Stimulated activated CD8-positive, alpha-beta memory T cell treated with anti-CD3 and anti-CD28 coated beads, Interleukin-4, amount 100 ng/mL, for 1 hour (primary cell): ENCODE results near the gene LRP4.

Experiments
- DNase-seq, 2 donors: peaks; one replicate each; pipeline ENCODE4 v3.0.0-alpha.2; 2020; ENCODE audit warnings: low read depth in 2 of 2, low spot score in 1 of 2

Gene LRP4

DNA sequence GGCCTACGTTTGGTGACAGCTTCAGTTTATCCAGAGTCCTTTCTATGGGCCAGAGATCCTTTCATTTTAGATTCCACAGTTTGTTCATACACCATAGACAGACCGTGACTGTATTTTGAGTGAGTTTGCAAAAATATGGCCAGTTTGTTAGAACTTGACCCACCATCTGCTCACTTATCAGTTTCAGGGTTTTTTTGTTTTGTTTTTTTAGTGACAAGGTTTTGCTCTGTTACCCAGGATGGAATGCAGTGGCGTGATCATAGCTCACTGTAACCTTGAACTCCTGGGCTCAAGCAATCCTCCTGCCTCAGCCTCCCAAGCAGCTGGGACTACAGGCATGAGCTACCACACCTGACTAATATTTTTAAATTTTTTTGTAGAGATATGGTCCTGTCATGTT lies 63.2 kb downstream of the LRP4 start:
- no peak for DNase-seq

DNA sequence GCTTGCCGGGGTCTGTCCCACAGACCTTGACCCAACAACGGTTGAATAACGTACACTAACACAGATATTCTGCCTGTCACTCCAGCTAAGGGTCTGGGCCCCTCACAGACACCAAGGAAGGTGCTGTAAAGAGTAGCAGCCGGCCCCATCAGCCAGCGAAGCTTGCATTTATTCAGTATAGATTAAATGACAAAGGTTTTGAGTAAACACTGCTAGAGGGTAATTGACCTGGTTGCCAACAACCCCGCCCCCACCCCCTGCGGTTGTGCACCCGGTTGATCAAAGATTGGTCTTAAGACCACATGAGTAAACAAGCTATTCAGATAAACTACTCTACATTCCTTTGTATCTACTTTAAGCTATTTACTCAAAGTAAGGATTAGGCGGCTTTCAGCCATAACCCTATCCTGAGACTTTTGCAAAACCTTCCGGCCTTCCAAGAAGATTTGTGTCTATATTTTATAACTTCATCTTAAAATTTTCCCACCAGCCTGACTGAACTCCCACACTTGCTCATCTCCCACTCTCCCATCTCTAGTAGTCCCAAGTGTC lies 67.4 kb downstream of the LRP4 start:
- DNase-seq: no peak

DNA sequence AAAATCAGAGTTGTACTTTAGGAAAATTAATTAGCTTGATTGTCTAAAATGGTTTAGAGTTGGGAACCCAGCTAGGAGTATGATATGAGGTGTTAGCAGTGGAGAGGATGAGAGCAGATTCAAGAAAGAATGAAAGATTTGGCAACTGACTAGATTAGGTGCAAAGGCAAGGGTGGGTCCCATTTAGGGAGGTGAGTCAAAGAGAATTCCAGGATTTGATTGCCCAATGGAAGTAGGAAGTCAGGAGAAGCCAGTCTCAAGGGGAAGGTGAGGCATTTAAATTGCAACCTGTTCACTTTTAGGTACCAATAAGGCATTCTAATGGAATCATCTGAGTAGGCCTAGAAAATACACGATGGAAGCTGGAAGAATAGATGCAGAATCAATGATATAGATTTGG lies 68.7 kb downstream of the LRP4 start:
- no peak for DNase-seq

DNA sequence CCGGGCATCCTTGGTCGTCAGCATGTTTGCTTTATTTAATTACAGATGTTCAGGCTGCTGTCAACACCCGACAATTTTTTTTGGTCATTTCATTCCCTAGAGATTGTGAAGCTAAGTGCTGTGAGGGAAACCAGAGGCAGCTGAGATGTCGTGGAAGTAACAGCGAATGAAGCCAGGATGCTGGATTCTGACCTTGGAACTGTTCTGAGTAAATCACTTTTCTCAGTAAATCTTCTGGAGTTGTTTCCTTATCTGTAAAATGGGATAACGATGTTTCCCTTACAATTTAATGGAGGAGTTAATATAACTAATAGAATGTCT lies 71.9 kb downstream of the LRP4 start:
- DNase-seq: no peak

DNA sequence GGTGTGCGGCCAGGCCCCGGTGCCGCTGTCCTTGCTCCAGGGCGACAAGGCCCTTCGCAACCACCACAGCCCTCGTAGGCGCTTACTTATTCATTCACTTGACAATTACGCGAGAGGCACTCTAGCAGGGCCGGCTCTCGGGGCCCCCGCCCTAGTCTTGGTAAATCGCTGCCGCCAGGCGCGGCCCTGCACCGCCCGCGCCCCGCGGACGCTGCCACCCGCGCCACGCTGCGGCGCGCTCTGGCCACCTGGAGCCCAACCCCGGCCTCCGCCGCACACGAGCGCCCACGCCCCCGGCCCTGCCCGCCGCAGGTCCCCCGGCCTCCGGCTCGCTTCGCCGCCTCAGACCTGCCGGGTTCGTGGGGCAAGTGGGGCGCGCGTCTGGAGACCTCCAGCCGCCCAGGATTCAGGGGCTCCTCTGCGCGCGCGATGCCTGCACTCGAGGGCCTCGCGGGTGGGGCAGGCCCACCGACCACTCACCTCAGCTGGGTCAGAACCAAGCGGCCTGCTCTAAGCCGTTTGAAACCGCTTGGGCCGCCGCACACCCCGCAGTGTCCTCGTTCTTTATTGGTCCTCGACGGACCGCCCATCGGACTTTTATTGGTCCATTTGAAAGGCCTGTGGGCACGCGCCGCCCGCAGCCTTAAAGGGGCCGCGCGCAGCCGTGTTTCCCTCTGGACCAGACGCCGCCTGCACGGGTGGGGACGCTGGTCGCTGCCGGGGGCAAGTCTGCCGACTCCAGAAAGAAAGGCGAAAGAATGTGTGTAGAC lies 72.4 kb downstream of the LRP4 start, which contains the start of gene CKAP5:
Gene CKAP5, minus strand, starts transcription at position 541 of the 770 bp plus-strand sequence. CDS start 25,049 bp downstream, outside the sequence.
- peak; percentile 58 to 73 for DNase-seq

DNA sequence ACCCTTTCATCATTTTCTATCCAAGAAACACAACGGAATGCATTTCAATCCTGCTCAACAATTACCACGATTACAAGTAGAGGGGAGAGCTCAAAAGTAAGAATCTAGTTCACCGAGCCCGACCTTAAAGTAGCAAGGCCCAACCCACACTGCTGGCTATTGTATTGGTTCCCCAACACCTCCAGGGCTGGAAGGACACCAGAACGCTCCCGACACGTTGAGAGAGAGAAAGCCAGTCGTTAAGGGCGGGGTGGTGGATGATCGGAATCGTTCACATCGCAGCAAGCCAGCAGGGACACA lies 73.0 kb downstream of the LRP4 start:
- DNase-seq: no peak

DNA sequence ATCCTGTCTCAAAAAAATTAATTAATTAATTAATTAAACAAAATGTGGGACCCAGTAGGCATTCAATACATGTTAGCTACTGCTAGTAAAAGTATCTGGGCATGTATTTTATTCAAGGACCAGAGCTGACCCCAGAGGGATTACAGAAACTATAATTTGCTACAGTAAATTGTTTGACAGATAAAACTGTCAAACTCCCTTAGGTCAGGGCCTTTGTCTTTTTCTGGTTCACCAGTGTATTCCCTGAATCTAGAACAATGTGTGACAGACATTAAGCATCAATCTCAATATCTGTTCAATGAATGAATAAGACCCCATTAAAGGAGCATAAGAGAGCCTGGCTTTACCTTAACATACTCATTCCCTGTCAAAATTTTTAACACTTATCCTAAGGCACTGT lies 78.2 kb downstream of the LRP4 start:
- DNase-seq: no peak

DNA sequence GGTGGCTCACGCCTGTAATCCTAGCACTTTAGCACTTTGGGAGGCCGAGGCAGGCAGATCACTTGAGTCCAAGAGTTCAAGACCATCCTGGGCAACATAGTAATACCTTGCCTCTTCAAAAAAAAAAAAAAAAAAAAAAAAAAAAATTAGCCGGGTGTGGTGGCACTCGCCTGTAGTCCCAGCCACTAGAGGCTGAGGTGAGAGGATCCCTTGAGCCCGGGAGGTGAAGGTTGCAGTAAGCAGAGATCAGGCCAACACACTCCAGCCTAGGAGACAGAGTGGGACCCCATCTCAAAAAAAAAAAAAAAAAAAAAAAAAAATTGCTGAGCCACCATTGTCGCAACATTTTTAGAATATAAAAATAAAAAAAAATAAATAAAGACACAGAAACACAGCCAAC lies 79.8 kb downstream of the LRP4 start:
- no peak for DNase-seq

DNA sequence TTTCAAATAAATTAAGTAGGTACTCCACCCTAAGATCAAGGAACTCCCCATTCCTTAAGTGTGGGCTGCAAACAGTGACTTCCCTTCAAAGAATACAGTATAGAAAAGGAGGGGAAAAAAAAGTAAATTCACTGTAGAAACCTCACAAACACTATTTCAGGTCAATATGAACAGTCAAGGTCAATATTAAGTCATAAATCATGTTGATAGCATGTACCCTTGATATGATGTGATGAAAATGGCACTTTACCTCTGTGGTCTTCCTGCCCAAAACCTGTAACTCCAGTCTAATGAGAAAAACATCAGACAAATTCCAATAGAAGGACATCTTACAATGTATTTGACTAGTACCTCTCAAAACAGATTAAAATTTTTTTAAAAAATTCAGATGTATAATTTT lies 80.5 kb downstream of the LRP4 start:
- DNase-seq: no peak

DNA sequence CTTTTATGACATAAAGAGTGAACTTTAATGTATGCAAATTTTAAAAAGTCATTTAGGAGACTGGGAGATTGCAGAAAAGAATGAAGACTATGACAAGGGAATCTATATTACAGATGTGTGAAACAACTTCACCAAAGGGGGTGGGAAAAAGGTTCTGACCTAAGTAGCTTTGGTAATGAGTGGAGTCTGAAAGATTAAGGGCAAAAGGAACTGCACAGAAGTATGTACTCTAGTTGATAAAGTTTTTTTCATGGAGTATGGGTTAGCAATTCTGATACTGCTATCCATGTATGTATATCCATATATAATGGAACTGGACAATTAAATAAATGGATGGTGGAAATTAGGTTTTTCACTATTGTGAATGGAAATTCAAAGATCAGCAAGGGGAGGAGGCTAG lies 81.5 kb downstream of the LRP4 start:
- no peak for DNase-seq

DNA sequence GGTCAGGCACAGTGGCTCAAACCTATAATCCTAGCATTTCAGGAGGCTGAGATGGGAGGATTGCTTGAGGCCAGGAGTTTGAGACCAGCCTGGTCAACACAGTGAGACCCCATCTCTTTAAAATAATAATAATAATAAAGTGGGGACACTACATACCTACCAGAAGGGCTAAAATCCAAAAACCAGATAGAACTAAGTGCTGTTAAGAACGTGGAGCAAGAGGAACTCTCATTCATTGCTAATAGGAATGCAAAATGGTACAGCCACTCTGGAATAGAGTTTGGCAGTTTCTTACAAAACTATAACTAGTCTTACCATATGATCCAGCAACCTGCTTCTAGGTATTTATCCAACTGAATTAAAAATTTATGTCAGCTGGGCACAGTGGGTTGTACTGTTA lies 81.9 kb downstream of the LRP4 start:
- DNase-seq: no peak

DNA sequence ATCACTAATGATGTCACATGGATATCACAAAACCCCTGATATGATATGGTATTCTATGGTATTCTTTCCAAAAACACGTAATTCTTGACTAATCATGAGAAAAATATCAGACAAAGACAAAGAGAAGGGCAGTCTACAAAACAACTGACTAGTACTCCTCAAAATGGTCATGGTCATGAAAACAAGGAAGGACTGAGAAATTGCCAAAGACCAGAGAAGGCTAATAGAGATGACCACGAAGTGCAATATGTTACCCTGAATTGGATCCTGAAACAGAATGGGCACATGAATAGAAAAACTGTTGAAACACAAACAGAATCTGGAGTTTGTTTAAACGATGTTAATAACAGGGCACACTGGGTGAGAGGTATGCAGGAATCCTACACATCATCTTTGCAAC lies 82.5 kb downstream of the LRP4 start:
- no peak for DNase-seq

DNA sequence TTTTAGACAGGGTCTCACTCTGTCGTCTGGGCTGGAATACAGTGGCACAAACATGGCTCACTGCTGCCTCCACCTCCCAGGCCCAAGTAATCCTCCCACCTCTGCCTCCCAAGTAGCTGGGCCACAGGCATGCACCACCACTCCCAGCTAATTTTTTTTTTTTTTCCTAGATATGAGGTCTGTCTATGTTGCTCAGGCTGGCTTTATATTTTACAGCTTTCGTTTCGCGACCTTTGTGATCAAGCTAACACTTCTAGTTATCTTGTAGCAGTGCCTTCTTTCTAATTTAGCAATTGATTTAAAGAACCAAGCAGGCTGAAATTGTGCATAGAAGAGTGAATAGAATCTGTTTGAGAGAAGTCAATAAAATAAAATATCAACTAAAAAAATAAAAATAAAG lies 83.5 kb downstream of the LRP4 start:
- DNase-seq: no peak

DNA sequence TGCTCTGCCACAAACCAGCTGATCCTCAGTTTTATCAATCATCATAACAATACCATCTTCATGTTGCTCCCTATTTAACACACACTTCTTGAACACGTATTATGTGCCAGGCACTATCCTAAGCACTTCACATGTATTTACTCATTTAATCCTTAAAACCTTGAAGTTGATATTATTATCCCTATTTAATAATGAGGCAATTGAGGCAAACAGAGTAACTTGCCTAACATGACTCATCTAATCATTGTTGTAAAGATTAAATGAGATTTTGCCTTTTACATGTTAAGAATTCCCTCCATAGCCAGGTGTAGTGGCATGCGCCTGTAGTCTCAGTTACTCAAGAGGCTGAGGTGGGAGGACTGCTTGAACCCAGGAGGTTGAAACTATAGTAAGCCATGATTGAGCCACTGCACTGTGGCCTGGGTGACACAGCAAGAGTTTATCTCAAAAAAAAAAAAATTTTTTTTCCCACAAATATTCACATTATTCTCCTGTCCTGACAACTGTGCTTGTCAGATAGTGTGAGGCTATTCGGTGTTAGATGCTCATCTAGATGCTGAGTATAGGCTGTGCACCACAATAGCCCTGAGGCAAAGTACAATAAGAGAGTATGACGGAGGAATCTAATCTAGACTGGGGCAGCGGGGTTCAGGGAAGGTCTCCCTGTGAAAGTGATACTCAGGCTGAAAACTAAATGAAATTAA lies 85.7 kb downstream of the LRP4 start:
- no peak for DNase-seq

DNA sequence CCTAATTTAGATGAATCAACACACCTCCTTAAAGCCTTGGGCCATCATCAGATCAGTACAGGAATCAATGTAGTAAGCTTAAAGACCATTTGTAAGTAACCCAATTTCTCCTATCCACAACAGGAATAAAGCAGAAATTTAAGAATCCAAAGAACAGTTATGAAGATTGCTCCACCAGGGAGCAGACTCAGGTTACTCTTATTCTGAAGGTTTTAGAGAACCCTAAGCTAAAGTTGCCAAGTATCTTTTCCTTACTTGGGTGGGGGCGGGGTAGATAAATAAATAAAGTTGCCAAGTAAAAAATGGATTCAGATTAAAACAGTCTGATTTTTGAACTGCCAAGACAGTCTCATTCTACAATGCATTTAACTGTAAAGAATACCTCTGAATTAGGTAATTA lies 90.4 kb downstream of the LRP4 start:
- no peak for DNase-seq

DNA sequence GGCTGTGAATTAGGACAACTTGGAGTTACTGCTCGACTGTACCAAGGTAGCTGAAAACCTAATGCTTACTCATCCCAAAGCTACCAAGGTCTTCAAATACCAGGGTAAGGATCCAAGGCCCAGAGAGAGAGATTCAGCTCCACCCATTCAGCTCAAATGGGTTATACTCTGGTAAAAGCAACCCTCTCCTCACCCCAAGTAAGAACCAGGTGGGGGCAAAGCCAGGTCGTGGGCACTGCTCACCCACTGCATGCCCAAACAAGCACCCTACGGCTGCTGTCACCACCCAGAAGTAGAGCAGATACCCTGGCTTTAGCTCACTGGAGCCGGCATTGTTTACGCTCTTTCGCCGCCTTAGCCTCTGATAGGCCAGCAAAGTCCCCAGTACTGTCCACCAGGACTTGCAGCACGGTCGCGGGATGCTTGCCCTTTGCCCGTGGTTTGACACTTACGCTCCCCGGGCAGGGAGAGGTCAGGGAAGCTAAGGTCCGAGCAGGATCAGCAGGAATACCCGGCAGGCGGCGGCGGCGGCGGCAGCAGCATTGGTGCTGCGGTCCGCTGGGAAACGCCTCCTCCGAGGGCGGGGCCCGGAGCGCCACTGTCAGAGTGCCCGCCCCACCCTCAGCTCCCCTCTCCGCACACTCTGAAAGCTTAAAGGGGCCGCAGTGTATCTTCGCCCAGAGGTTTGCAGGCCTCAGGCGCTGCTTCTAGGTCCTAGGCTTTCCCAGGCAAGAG lies 91.9 kb downstream of the LRP4 start:
- DNase-seq: peak; percentile 32 to 45

DNA sequence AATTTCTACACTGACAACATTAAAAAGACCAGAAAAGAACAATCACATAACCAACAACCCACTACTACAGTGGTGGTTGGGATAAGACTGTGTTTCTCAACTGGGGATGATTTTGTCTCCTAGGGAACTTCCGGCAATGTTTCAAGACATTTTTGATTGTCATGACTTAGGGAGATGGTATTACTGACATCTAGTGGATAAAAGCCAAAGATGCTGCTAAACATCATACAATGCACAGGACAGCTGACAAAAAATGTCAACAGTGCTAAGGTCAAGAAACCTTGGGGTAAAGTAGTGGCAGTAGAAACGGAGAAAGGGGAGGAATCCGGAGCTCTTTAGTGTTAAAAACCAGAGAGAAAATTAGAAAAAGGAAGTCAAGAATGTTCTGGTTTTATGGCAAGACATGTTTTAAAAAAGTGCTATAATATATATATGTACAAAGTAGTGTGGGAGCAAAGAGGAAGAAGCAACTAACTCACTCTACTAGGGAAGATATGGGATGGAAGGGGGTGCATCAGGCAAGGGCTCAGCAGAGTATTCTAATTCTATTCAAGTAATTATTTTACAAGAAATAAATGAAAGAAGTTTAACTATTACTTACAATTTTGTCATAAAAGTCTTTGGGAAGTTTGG lies 109.4 kb downstream of the LRP4 start:
- DNase-seq: no peak
